HG03520 (cell line): ENCODE results near the gene TTK.

Experiments
- ATAC-seq: cut with Tn5 transposase; IDR thresholded peaks from one replicate; pipeline ENCODE4 v1.9.1; 2021; ENCODE audit warnings: mild to moderate bottlenecking, moderate library complexity; ENCODE audit not compliant: unreplicated experiment

Gene TTK

DNA sequence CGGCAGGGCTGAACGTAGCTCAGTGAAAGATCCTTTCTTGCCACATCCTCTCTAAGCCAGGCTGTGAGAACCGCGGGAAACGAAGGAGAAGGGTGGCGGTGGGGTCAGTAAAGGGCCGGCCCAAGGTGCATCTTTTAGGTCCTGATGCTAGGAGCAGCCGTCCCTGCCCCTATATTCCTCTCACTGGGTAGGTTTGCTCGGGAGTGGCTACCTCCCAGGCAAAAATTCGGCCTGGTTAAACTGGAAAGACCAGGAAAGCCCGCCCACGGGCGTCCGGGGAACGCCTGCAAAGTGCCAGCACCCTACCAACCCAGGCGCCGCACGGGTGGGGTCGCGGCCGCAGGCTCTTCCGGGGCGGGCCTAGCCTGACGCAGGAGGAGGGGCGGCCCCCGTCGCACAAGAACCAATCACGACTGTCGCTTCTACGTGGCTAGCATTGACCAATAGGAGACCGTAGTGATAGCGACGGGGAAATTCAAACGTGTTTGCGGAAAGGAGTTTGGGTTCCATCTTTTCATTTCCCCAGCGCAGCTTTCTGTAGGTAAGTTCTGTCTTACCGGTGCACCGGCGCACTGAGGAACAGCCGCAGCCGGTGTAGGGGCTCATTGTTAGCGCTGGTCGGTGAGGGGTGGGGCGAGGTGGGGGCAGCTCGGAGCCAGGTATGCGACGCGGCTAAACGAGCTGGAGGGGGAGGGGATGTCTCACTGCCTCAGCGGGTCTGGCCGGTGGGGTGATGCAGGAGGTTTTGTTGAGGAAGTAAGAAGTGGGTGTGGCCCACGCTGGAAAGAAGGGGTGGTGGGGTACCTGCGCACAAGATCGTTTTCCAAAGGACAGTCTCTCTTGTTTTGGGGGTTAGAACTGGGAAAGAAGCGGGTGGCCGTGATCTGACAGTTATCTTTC lies at the start of gene TTK:
TSS of gene TTK (plus strand) at position 477 of the 900 bp plus-strand sequence. CDS start 1,195 bp downstream, outside the sequence.
- peak; percentile 100 for ATAC-seq

DNA sequence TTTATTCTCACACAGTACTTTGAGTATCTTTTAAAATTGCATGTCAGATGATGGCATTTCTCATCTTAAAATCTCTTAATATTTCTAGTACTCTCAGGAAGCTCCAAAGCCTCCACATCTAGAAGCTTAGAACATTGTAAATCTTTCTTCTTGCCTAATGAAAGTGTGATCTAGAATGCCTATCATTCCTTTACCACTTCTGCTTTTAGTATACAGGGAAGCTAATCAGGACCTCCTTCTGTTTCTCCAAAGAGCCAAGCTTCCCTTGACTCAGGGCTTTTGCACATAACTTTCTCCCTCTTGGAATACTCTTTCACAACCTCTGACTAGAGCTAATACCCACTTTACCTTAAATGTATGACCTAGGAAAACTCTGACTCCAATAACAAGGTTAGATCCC lies 49.6 kb upstream of the TTK start:
- no peak for ATAC-seq

DNA sequence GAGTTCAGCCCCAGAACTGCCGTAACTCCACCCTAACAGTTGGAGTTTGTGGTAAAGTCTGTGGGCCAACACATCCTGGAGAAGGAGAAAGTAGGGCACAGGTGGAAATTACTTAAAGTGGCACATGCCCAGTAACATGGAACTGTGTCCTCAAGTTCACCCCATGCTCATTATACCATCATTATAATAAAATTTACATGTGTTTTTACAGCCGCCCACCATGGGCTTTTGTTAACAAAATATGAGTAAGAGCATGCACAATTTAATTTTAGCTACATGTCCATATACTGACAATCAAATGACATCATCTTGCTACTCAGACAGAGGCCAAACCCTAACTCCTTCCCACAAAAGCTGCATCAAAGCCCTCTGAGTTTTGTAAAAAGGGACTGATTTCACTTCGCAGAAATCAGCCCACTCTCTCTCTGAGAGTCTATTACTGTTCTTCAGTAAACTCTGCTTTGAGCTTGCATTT lies 39.8 kb upstream of the TTK start:
- no peak for ATAC-seq

DNA sequence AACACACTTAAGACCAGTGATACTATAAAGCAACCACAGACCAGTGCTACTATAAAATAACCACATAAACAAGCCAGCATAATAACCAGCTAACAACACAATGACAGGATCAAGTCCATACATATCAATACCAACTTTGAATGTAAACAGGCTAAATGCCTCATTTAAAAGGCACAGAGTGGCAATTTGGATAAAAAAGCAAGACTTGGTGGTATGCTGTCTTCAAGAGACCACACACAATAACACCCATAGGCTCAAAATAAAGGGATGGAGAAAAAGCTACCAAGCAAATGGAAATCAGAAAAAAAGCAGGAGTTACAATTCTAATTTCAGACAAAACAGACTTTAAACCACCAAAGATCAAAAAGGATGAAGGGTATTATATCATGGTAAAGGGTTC lies 37.3 kb upstream of the TTK start:
- no peak for ATAC-seq

DNA sequence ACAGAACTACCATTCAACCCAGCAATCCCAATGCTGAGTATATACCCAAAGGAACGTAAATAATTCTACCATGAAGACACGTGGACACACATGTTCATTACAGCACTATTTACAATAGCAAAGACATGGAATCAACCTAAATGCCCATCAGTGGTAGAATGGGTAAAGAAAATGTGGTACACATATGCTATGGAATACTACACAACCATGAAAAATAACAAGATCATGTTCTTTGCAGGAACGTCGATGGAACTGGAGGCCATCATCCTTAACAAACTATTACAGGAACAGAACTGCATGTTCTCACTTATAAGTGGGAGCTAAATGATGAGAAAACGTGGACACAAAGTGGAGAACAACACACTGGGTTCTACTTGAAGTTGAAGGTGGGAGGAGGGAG lies 34.7 kb upstream of the TTK start:
- ATAC-seq: no peak

DNA sequence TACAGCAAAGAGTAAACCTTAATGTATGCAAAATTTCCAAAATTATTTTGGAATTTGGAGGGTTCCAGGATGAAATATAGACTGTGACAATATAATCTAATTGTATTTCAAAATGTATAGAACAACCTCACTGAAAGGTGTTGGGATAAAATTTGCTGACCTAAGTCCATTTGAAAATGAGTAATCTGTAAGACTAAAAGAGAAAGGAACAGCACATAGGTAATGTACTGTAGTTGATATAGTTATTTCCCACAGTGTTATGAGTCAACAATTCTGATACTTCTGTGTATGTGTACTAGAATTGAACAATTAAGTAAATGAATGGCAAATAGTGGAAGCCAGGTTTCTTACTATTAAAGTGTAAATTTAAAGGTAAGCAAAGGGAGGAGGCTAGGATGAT lies 33.3 kb upstream of the TTK start:
- no peak for ATAC-seq

DNA sequence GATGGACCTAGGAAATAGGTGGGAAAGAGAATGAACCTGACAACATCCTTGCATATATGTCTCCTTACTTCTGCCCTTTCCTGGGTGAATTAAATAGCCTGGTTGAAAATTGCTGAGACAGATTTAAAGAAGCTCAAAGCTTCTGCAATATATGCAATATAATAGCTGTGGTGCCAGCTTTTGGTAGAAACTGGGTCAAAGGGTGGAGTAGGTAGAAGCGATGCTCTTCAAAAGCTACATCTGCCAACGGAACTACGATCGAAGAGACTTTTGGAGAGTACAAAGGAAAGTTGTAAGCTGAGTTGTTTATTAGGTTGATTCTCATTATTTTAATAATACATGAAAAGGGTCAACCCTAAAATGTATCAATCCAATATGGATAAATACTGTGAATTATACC lies 22.8 kb upstream of the TTK start:
- no peak for ATAC-seq

DNA sequence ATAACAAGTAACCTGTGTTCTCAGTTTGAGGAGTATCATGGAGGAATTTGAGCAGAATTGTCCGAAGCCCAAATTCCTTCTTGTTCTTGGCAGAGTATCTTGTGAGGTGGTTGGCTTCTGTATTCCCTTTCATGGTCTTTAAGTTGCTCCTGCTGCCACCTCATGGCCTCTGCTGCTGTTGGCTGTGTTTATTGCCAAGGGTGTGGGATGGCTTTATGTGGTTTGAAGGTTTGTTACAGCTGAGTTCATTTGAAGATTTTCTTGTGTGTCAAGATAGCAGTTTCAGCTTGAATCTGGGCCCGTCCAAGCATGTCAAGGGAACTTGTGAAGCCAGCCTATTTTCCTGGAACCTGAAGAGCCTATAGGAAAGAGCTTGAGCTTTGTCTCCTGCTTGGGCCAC lies 20.2 kb upstream of the TTK start:
- ATAC-seq: no peak

DNA sequence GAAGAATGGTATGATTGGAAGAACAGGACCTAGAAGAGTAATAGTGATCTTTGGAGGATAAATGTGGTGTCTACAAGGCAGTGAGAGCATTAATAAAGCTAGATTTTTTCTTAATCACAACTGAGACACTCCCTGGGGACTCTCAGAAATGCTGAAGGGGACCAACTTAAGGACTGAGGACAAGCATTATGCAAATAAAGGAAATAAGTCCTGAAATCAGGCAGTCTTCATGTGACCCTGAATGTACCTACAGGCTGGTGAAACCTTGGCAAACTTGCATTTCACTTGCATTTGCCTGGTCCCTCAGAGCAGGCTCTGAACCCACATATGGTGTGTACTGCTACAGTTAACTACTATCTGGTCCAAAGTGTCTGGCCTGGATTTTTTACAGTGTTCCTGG lies 19.3 kb upstream of the TTK start:
- ATAC-seq: no peak

DNA sequence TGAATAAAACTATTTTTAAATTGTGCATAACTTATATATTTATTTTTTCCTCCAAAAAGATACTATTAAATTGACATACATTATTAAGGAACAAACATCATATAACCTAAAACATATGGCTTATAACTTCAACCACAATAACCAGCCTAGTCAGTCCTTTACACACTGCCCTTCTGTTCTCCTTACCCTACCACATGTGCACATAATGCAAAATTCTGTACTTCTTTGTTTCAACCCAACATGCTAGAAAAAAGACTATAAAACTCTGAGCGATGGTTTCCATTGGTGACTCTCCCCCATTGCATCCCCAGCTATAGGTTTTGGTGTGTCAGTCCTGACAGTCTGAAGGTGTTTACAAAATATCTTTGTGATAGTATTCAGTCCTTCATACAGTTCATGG lies 14.8 kb upstream of the TTK start:
- no peak for ATAC-seq

DNA sequence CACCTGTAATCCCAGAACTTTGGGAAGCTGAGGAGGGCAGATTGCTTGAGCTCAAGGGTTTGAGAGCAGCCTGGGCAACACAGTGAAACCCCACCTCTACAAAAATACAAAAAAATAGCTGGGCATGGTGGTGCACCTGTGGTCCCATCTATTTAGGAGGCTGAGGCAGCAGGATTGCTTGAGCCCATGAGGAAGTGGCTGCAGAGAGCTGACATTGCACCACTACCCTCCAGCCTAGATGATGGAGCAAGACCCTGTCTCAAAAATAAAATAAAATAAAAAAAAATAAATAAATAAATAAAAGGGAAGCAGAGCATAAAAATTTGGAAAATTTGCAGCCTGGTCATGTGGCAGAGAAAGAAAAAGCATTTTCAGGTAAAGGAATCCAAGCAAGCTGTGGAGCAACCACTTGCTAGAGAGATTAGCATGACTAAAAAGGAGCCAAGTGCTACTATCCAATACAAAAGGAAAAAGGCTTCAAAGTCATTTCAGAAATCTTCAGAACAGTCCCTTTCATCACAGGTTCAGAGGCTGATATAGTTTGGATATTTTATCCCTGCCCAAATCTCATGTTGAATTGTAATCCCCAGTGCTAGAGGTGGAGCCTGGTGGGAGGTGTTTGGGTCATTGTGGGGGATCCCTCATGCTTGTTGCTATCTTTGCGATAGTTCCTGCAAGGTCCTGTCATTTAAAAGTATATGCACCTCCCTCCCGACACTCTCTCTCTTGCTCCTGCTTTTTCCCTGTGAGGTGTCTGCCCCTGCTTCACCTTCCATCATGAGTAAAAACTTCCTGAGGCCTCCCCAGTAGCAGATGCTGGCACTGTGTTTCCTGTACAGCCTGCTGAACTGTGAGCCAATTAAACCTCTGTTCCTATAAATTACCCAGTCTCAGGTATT lies 11.2 kb upstream of the TTK start:
- ATAC-seq: no peak

DNA sequence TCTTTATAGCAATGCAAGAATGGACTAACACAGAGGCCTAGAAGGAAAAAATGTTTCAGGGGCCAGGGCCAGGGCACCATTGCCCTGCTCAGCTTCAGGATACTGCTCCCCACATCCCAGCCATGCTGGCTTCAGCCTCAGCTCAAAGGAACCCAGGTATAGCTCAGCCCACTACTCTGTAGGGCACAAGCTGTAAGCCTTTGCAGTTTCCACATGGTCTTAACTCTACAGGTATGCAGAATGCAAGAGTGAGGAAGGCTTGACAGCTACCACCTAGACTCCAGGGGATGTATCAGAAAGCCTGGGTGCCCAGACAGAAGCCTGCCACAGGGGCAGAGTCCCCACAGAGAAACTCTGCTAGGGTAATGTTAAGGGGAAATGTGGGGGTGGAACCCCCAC lies 10.5 kb upstream of the TTK start:
- ATAC-seq: no peak

DNA sequence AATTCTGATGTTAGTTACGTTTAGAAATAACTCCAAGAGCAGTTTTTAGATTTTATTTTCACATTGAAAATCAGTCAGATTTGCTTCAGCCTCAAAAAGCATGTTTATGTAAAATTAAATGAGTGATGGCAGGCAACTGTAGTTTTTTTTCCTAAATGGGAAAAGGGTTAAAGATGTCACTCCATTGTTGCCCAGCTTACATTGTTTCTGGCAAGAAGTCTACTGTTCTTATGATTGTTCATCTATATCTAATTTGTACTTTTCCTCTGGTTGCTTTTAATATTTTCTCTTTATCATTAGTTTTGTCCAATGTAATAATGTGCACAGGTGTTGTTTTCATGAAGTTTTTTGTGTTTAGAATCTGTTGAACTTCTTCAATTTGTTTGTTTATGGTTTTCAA lies 6.7 kb upstream of the TTK start:
- no peak for ATAC-seq

DNA sequence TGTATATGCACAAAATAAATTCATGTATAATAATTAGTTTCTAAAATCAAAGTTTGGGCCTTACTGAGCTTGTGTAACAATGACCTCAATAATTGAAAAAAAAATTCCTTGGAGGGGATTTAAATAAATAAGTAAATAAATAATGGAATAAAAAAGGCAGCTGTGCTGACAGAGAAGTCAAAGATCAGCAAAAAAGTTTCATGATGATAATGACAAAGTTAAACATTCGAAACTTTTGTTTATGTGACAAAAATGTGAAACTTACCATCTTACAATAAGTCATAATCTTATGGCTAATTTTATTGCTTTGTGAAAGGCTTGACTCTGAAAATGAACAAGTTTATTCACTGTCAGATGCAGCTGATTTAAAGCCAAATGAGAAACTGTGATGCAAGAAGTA lies 3.1 kb upstream of the TTK start:
- no peak for ATAC-seq

DNA sequence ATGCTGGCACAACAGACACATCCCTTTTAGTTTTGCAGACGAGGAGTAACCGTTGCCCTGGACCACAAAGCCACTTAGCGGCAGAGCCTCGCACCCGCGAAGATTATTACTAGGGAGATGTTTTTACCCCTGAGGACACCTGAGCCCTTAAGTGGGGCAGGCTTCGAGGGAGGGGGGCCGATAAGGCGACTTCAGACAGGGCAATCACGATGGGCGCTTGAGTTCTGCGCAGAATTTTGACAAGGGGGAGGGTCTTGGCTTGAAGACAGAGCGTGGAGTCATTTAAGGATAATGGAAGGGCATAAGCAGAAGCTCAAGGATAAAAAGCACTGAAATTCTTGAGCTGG lies 650 bp upstream of the TTK start:
- ATAC-seq: peak; percentile 6

DNA sequence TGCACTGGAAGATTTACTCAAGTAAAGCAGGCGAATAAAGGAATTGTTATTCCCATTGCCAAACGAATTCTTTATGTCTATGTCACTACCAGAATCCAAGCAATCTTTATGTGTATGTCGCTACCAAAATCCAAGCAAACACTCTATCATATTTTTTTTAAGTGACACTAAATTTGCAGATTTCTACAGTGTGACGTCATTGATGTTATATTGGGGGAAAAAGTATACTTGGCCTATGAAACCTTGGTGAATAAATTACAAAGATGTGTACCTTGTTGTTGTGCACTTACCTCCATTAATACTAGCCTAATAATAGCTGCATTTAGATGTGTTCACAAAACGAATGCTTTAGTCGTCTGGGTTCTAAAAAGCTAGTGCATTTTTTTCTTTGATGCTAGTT lies 957 bp downstream of the TTK start:
- ATAC-seq: no peak

DNA sequence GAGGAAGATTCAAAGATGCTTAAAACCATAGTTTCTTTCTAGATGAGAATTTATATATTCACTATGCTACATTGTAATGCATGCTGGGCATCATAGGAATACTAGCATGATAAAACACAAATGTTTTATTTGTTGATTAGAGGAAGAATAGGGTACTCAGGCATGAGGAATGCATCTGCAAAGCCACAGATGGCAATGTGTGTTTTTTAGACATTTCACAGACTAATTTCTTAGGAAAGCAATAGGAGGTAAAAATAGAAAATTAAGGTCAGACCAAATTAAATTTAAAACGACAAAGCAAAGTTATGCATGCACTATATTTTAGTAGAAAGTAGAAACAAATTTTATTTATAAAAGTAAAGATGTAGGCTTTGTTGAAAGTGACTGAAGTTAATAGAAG lies 2.1 kb downstream of the TTK start:
- no peak for ATAC-seq

DNA sequence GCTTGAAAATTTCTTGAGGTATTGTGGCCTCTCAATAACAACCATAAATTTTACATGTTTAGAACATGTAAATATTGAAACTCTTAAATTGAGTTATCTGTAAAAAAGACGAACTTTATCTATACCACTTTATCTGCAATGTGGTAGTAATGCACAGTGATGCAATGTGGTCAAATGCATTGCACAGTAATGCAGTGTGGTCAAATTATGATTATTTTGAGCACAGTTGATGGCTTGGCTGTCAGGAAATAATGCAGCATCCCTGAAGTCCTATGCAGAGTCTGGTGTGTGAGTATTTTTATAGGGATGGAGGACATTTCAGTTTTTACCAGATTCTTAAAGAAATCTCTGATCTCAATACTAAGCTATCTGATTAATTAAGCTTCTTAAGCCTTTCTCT lies 5.1 kb downstream of the TTK start:
- no peak for ATAC-seq

DNA sequence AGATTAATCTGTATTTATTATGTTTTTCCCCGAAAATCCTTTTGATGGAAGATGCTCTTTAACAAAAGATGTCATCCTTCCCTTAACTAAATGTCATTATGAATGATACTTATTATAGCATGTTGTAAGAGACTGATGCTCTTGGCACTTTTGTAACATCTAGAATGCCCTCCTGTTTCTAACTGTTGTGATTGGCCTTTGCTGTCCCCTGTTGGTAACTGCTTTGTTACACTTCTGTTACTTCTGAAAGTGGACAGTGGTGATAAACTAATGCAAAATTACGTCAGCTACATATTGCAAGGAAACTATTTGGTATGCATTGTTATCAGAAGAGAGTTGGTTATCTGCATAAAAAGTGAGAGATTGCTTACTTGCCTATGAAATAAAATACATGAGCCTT lies 5.8 kb downstream of the TTK start:
- ATAC-seq: no peak

DNA sequence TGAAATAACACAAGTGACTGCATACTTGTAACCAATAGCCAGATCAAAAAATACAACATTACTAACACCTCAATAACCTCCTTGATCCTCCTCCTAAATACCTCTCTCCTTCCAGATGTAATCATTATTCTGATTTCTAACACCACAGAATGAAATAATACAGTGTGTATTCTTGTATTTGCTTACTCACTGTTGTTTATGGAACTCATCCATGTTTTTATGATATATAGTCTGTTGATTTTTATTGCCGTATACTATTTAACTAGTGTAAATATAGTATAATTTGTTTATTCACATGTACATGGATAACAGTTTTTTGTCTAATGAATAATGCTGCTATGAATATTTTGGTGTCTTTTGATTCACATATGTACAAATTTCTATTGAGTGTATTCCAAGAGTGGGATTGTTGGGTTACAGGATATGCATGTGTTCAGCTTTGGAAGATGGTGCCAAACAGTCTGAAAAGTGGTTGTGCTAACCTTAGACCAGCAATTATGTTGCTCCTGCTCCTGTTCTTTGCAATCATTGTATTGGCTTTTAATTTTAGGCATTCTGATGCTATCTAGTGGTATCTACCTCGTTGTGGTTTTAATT lies 11.5 kb downstream of the TTK start:
- ATAC-seq: no peak

DNA sequence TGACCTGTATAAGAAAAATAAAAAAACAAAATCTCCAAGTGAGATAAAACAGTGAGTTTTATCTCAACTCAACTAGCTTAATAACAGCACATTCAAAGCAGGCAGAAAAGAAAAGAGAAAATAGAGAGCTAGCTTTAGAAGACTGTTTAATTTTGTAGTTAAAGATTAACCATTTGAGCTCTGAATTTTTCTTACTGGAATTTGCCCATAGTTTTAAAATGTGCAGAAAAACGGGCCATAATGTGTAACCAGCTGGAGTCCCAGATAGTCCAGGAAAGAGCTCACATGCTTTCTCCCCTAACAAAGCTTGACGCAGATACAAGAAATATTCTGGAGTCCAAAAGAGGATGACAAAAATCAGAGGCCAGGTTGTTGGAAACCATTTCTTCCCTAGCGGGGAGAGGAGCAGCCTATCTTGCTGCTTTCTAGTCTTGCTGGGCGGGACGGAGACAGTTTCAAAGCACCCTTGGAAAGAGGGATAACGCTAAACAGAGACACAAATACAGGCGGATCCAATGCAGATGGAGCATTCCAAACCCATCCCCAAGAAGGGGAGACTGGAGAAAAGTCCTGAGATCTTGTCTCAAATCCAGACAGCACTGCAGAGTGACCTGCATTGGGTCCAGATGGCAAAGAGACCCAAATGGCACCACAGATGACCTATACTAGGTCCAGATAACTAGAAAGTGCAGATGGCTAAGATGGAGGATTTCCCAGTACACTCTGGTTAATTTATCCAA lies 16.1 kb downstream of the TTK start:
- no peak for ATAC-seq
